Measurements from ENCODE around the gene RAPH1.
"Not testable (repeated sequence)": the region's sequence is repeated elsewhere in the genome, so short reads cannot be mapped to it uniquely, and the experiment has no call there.

Gene RAPH1

GRCh38 chr2:203404996-203405395 is 130.1 kb downstream of the RAPH1 start:
- peak overlapping the region; percentile 87 for H3K27ac ChIP-seq (ENCODE audit: low read depth, low read length)
- no peak overlapping the region for H2AFZ ChIP-seq (ENCODE audit: low read length, unreplicated experiment)
- no peak overlapping the region for H3K4me3 ChIP-seq (ENCODE audit: low read depth, low read length)
- peaks cover 54% of the 10 kb centered on the region for H3K4me1 ChIP-seq (ENCODE audit: control insufficient read depth, insufficient read depth, low read length, unreplicated experiment)
- H3K79me2 ChIP-seq (ENCODE audit: control insufficient read depth, insufficient read depth, low read length, unreplicated experiment) = peaks cover 11% of the 10 kb centered on the region
- H3K27me3 ChIP-seq (ENCODE audit: insufficient read depth, low read length) = no peaks in the 10 kb centered on the region
- peaks cover 26% of the 10 kb centered on the region for H3K36me3 ChIP-seq (ENCODE audit: insufficient read depth, low read length)

- peaks cover 14% of the 10 kb centered on the region for H3K36me3 ChIP-seq (ENCODE audit: insufficient read depth, low read length)
- H2AFZ ChIP-seq (ENCODE audit: low read length, unreplicated experiment) = no peak overlapping the region
- H3K27ac ChIP-seq (ENCODE audit: low read depth, low read length) = peak overlapping the region; percentile 87
- peaks cover 6% of the 10 kb centered on the region for H3K79me2 ChIP-seq (ENCODE audit: control insufficient read depth, insufficient read depth, low read length, unreplicated experiment)
- peaks cover 56% of the 10 kb centered on the region for H3K4me1 ChIP-seq (ENCODE audit: control insufficient read depth, insufficient read depth, low read length, unreplicated experiment)
- H3K27me3 ChIP-seq (ENCODE audit: insufficient read depth, low read length) = no peaks in the 10 kb centered on the region
- H3K4me3 ChIP-seq (ENCODE audit: low read depth, low read length) = no peak overlapping the region
Observed at GRCh38 chr2:203400805-203401585, 134.1 kb downstream of the RAPH1 start.

- Histone ChIP-seq H3K27me3 (ENCODE audit: insufficient read depth, low read length) (no peaks in the 10 kb centered on the region), H3K27ac (ENCODE audit: low read depth, low read length) (no peak overlapping the region), H3K36me3 (ENCODE audit: insufficient read depth, low read length) (peaks cover 16% of the 10 kb centered on the region), H2AFZ (ENCODE audit: low read length, unreplicated experiment) (no peak overlapping the region), H3K4me1 (ENCODE audit: control insufficient read depth, insufficient read depth, low read length, unreplicated experiment) (peaks cover 36% of the 10 kb centered on the region), H3K79me2 (ENCODE audit: control insufficient read depth, insufficient read depth, low read length, unreplicated experiment) (no peaks in the 10 kb centered on the region), H3K4me3 (ENCODE audit: low read depth, low read length) (no peak overlapping the region)
Observed at GRCh38 chr2:203399031-203399430, 136.1 kb downstream of the RAPH1 start.

DNA sequence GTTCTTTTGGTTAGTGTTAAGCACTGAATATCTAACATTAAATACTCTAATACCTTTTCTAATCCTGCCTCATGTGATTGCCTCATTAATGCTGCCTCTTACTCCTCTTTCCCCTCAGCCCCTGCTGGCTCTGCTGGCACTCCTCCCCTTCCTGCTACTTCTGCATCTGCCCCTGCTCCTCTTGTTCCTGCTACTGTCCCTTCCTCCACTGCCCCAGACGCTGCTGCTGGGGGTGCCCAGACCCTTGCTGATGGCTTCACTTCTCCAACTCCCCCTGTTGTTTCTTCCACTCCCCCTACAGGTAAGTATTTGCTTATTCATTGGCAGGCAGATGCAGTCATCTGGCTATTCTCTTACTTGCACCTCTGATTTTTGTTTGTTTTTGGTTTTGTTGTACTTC is 138.4 kb downstream of the RAPH1 start:
- Histone ChIP-seq H2AFZ (ENCODE audit: low read length, unreplicated experiment) (no peak overlapping the region), H3K27me3 (ENCODE audit: insufficient read depth, low read length) (no peaks in the 10 kb centered on the region), H3K79me2 (ENCODE audit: control insufficient read depth, insufficient read depth, low read length, unreplicated experiment) (no peaks in the 10 kb centered on the region), H3K4me1 (ENCODE audit: control insufficient read depth, insufficient read depth, low read length, unreplicated experiment) (peaks cover 18% of the 10 kb centered on the region), H3K4me3 (ENCODE audit: low read depth, low read length) (no peak overlapping the region), H3K27ac (ENCODE audit: low read depth, low read length) (no peak overlapping the region), H3K36me3 (ENCODE audit: insufficient read depth, low read length) (peaks cover 16% of the 10 kb centered on the region)

- H3K36me3 ChIP-seq (ENCODE audit: insufficient read depth, low read length) = peaks cover 16% of the 10 kb centered on the region
- no peaks in the 10 kb centered on the region for H3K79me2 ChIP-seq (ENCODE audit: control insufficient read depth, insufficient read depth, low read length, unreplicated experiment)
- H3K4me3 ChIP-seq (ENCODE audit: low read depth, low read length) = no peak overlapping the region
- H3K4me1 ChIP-seq (ENCODE audit: control insufficient read depth, insufficient read depth, low read length, unreplicated experiment) = peaks cover 10% of the 10 kb centered on the region
- H3K27ac ChIP-seq (ENCODE audit: low read depth, low read length) = no peak overlapping the region
- no peaks in the 10 kb centered on the region for H3K27me3 ChIP-seq (ENCODE audit: insufficient read depth, low read length)
- no peak overlapping the region for H2AFZ ChIP-seq (ENCODE audit: low read length, unreplicated experiment)
Observed at GRCh38 chr2:203395858-203396257, 139.2 kb downstream of the RAPH1 start.

- peaks cover 4% of the 10 kb centered on the region for H3K4me1 ChIP-seq (ENCODE audit: control insufficient read depth, insufficient read depth, low read length, unreplicated experiment)
- H3K4me3 ChIP-seq (ENCODE audit: low read depth, low read length) = no peak overlapping the region
- H2AFZ ChIP-seq (ENCODE audit: low read length, unreplicated experiment) = no peak overlapping the region
- H3K79me2 ChIP-seq (ENCODE audit: control insufficient read depth, insufficient read depth, low read length, unreplicated experiment) = no peaks in the 10 kb centered on the region
- no peaks in the 10 kb centered on the region for H3K27me3 ChIP-seq (ENCODE audit: insufficient read depth, low read length)
- peaks cover 16% of the 10 kb centered on the region for H3K36me3 ChIP-seq (ENCODE audit: insufficient read depth, low read length)
- no peak overlapping the region for H3K27ac ChIP-seq (ENCODE audit: low read depth, low read length)
Observed at GRCh38 chr2:203394519-203395227, 140.4 kb downstream of the RAPH1 start.

GRCh38 chr2:203388153-203388552 is 146.9 kb downstream of the RAPH1 start:
- H3K27me3 ChIP-seq (ENCODE audit: insufficient read depth, low read length); H3K36me3 ChIP-seq (ENCODE audit: insufficient read depth, low read length); H3K79me2 ChIP-seq (ENCODE audit: control insufficient read depth, insufficient read depth, low read length, unreplicated experiment); H3K4me3 ChIP-seq (ENCODE audit: low read depth, low read length); H3K27ac ChIP-seq (ENCODE audit: low read depth, low read length); H2AFZ ChIP-seq (ENCODE audit: low read length, unreplicated experiment); H3K4me1 ChIP-seq (ENCODE audit: control insufficient read depth, insufficient read depth, low read length, unreplicated experiment): not testable (repeated sequence)

- no peaks in the 10 kb centered on the region for H3K4me1 ChIP-seq (ENCODE audit: control insufficient read depth, insufficient read depth, low read length, unreplicated experiment)
- peaks cover 10% of the 10 kb centered on the region; the same call in 1 of the 2 replicates for H3K36me3 ChIP-seq (ENCODE audit: insufficient read depth, low read length)
- peaks cover 12% of the 10 kb centered on the region for H3K79me2 ChIP-seq (ENCODE audit: control insufficient read depth, insufficient read depth, low read length, unreplicated experiment)
- no peak overlapping the region for H3K27ac ChIP-seq (ENCODE audit: low read depth, low read length)
- H3K4me3 ChIP-seq (ENCODE audit: low read depth, low read length) = no peak overlapping the region
- H3K27me3 ChIP-seq (ENCODE audit: insufficient read depth, low read length) = no peaks in the 10 kb centered on the region
- no peak overlapping the region for H2AFZ ChIP-seq (ENCODE audit: low read length, unreplicated experiment)
Observed at GRCh38 chr2:203383038-203383437, 152.1 kb downstream of the RAPH1 start.

DNA sequence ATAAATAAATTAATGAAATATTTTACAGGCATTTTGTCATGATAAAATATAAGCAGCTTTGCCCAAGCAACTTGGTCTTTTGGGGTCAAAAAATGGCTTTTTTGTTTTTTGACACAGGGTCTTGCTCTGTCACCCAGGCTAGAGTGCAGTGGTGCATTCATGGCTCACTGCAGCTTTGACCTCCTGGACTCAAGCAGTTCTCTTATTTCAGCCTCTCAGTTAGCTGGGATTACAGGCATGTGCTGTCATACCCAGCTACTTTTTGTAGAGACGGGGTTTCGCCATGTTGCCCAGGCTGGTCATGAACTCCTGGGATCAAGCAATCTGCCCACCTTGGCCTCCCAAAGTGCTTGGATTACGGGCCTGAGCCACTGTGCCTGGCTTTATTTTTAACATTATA is 155.9 kb downstream of the RAPH1 start:
- H3K4me3 ChIP-seq (ENCODE audit: low read depth, low read length) = no peak overlapping the region
- H2AFZ ChIP-seq (ENCODE audit: low read length, unreplicated experiment) = no peak overlapping the region
- no peak overlapping the region for H3K27ac ChIP-seq (ENCODE audit: low read depth, low read length)
- no peaks in the 10 kb centered on the region for H3K27me3 ChIP-seq (ENCODE audit: insufficient read depth, low read length)
- H3K4me1 ChIP-seq (ENCODE audit: control insufficient read depth, insufficient read depth, low read length, unreplicated experiment) = no peaks in the 10 kb centered on the region
- H3K79me2 ChIP-seq (ENCODE audit: control insufficient read depth, insufficient read depth, low read length, unreplicated experiment) = peaks cover 12% of the 10 kb centered on the region
- peaks cover 19% of the 10 kb centered on the region; the same call in 1 of the 2 replicates for H3K36me3 ChIP-seq (ENCODE audit: insufficient read depth, low read length)

DNA sequence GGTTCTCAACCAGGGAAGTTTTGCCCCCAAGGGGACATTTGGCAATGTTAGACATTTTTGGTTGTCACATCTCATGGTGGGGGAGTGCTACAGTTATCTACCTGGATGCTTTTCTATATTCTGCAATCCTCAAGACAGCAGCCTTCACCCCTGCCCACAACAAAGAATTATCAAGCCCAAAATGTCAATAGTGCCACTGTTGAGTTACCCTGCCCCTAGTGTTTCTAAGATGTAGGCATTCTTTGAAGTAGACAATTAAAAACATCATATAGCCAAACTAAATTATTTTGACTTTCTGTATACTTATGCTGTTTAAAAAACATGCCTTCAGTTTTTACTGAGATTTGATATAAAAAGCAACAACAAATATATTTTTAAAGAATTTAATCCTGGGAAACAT is 158.9 kb downstream of the RAPH1 start:
- H3K36me3 ChIP-seq (ENCODE audit: insufficient read depth, low read length) = peaks cover 10% of the 10 kb centered on the region; the same call in 1 of the 2 replicates

GRCh38 chr2:203372706-203373105 is 162.4 kb downstream of the RAPH1 start:
- H3K79me2 ChIP-seq (ENCODE audit: control insufficient read depth, insufficient read depth, low read length, unreplicated experiment); H2AFZ ChIP-seq (ENCODE audit: low read length, unreplicated experiment); H3K4me3 ChIP-seq (ENCODE audit: low read depth, low read length); H3K27me3 ChIP-seq (ENCODE audit: insufficient read depth, low read length); H3K4me1 ChIP-seq (ENCODE audit: control insufficient read depth, insufficient read depth, low read length, unreplicated experiment); H3K27ac ChIP-seq (ENCODE audit: low read depth, low read length): not testable (repeated sequence)
- peaks cover 17% of the 10 kb centered on the region; the same call in 1 of the 2 replicates for H3K36me3 ChIP-seq (ENCODE audit: insufficient read depth, low read length)

More for the DNA sequence above, 158.9 kb downstream of the RAPH1 start:
- no peaks in the 10 kb centered on the region for H3K27me3 ChIP-seq (ENCODE audit: insufficient read depth, low read length)
- H3K4me1 ChIP-seq (ENCODE audit: control insufficient read depth, insufficient read depth, low read length, unreplicated experiment) = no peaks in the 10 kb centered on the region
- H3K27ac ChIP-seq (ENCODE audit: low read depth, low read length) = no peak overlapping the region
- H3K4me3 ChIP-seq (ENCODE audit: low read depth, low read length) = no peak overlapping the region
- H3K79me2 ChIP-seq (ENCODE audit: control insufficient read depth, insufficient read depth, low read length, unreplicated experiment) = peaks cover 12% of the 10 kb centered on the region
- no peak overlapping the region for H2AFZ ChIP-seq (ENCODE audit: low read length, unreplicated experiment)
